ENCODE results near the gene TMPO. TPM values are rescaled to one million over a fixed set of nuclear protein-coding genes. Genes with fewer than 3 reads are reported as not detected.

Gene TMPO
- total RNA-seq, 1 experiment from 2014 or later = 212 TPM

DNA sequence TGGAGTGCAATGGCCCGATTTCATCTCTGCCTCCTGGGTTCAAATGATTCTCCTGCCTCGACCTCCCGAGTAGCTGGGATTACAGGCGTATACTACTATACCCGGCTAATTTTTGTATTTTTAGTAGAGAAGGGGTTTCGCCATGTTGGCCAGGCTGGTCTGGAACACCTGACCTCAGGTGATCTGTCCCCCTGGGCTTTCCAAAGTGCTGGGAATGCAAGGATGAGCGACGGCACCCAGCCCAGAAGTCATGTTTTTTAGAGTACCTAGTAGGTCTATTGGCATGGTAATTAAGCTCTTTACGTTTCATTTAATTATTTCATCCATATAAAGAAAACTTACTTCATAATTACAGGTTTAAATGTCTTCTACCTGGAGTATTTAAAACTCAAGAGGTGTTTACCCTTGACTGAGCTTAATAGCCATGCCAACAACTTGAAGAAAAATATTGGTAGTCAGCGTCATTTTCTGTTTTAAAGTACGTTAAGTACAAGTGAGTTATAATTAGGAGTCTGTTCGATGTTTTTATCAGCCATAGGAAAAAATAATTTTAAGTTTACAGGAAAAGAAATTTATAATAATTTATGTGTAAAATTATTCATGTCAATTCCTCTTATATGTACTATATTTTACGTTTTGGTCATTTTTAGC is 4.0 kb downstream of the TMPO start:
- no peaks in the 10 kb centered on the region for H3K27me3 Mint-ChIP-seq (ENCODE audit: insufficient read depth, unreplicated experiment)
- POLR2A ChIA-PET = no interaction called here
- no peaks in the 10 kb centered on the region for H3K9me3 Mint-ChIP-seq (ENCODE audit: unreplicated experiment)
- H3K27ac Mint-ChIP-seq (ENCODE audit: unreplicated experiment) = no peak overlapping the region
- intact Hi-C loops (cut with micrococcal nuclease; ENCODE audit: unreplicated experiment) = no loop called here
- peaks cover 3% of the 10 kb centered on the region; the same call in 1 of the 2 replicates for H3K4me1 ChIP-seq
- DNase-seq = no peak
- no peaks in the 10 kb centered on the region for H3K36me3 ChIP-seq (ENCODE audit: control insufficient read depth, insufficient read depth, low read length)
- peaks cover 92% of the 10 kb centered on the region for H3K36me3 Mint-ChIP-seq (ENCODE audit: insufficient read depth, unreplicated experiment)
- H3K4me3 ChIP-seq (ENCODE audit: low read depth, low read length) = no peak overlapping the region
- CTCF ChIA-PET = no interaction called here
- no peak for TF ChIP-seq CTCF (IDR thresholded peaks at IDR 0.05; ENCODE audit: insufficient read depth in 1 of 2, low read depth in 1 of 2, low read length in 1 of 2, severe bottlenecking in 1 of 2, unreplicated experiment in 1 of 2)
- no peaks in the 10 kb centered on the region for H3K4me1 Mint-ChIP-seq (ENCODE audit: low read depth, unreplicated experiment)
- H3K9me3 ChIP-seq = no peaks in the 10 kb centered on the region
- H3K4me3 Mint-ChIP-seq (ENCODE audit: unreplicated experiment) = peak overlapping the region; percentile 24
- no TSS peak for BruUV-seq (replicated peaks)
- no peaks in the 10 kb centered on the region for H3K27me3 ChIP-seq (replicated peaks; ENCODE audit: control insufficient read depth, insufficient read depth, low read length)

DNA sequence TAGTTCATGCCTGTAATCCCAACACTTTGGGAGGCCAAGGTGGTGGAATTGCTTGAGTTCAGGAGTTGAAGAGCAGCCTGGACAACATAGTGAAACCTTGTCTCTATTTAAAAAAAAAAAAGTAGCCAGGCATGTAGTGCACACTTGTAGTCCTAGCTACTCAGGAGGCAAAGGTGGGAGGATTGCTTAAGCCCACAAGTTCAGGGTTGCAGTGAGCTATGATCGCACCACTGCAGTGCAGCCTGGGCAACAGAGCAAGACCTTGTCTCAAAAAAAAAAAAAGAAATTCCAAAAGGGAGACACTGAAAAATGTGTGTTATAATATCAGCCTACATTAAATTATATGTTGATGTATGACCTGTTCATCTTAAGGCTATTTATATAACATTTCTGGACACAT is 14.7 kb downstream of the TMPO start:
- Histone ChIP-seq H3K4me3 (ENCODE audit: low read depth, low read length) (no peak overlapping the region), H3K36me3 (ENCODE audit: control insufficient read depth, insufficient read depth, low read length) (peaks cover 2% of the 10 kb centered on the region), H3K4me1 (peaks cover 19% of the 10 kb centered on the region), H3K9me3 (no peaks in the 10 kb centered on the region), H3K27me3 (replicated peaks; ENCODE audit: control insufficient read depth, insufficient read depth, low read length) (no peaks in the 10 kb centered on the region)
- Mint-ChIP-seq H3K27me3 (ENCODE audit: insufficient read depth, unreplicated experiment) (no peaks in the 10 kb centered on the region), H3K36me3 (ENCODE audit: insufficient read depth, unreplicated experiment) (peaks cover 94% of the 10 kb centered on the region), H3K4me3 (ENCODE audit: unreplicated experiment) (no peak overlapping the region), H3K9me3 (ENCODE audit: unreplicated experiment) (no peaks in the 10 kb centered on the region), H3K27ac (ENCODE audit: unreplicated experiment) (no peak overlapping the region), H3K4me1 (ENCODE audit: low read depth, unreplicated experiment) (peaks cover 4% of the 10 kb centered on the region)
- no peak for TF ChIP-seq CTCF (IDR thresholded peaks at IDR 0.05; ENCODE audit: insufficient read depth in 1 of 2, low read depth in 1 of 2, low read length in 1 of 2, severe bottlenecking in 1 of 2, unreplicated experiment in 1 of 2)
- no TSS peak for BruUV-seq (replicated peaks)
- intact Hi-C loops (cut with micrococcal nuclease; ENCODE audit: unreplicated experiment) = loop anchor here (5.0 kb wide), 1 partner anchor 122 kb away; no protein-coding TSS in a partner anchor
- POLR2A ChIA-PET = no interaction called here
- CTCF ChIA-PET = no interaction called here
- no peak for DNase-seq

DNA sequence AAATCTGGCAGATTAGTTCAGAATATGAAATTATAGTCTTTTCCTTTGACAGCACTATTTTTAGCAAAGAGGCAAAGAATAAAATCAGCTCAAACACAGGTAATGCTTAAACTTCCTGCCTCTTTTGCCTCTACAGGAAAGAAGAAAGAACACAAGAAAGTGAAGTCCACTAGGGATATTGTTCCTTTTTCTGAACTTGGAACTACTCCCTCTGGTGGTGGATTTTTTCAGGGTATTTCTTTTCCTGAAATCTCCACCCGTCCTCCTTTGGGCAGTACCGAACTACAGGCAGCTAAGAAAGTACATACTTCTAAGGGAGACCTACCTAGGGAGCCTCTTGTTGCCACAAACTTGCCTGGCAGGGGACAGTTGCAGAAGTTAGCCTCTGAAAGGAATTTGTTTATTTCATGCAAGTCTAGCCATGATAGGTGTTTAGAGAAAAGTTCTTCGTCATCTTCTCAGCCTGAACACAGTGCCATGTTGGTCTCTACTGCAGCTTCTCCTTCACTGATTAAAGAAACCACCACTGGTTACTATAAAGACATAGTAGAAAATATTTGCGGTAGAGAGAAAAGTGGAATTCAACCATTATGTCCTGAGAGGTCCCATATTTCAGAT is 17.4 kb downstream of the TMPO start:
- intact Hi-C loops (cut with micrococcal nuclease; ENCODE audit: unreplicated experiment) = loop anchor here (1.0 to 5.0 kb wide), 4 partner anchors 41 to 120 kb away; no protein-coding TSS in a partner anchor
- H3K27me3 ChIP-seq (replicated peaks; ENCODE audit: control insufficient read depth, insufficient read depth, low read length) = no peaks in the 10 kb centered on the region
- ChIA-PET POLR2A (interaction anchor here (0.6 kb wide), 1 partner anchor 45 kb away, joined by 3 read pairs; no protein-coding TSS in a partner anchor), CTCF (interaction anchor here (0.6 to 1.8 kb wide), 3 partner anchors 32 to 108 kb away, joined by 3 to 11 read pairs (median 3); no protein-coding TSS in a partner anchor)
- no peaks in the 10 kb centered on the region for H3K9me3 ChIP-seq
- H3K27ac Mint-ChIP-seq (ENCODE audit: unreplicated experiment) = peak overlapping the region; percentile 69
- no peaks in the 10 kb centered on the region for H3K9me3 Mint-ChIP-seq (ENCODE audit: unreplicated experiment)
- H3K36me3 Mint-ChIP-seq (ENCODE audit: insufficient read depth, unreplicated experiment) = peaks cover 97% of the 10 kb centered on the region
- H3K36me3 ChIP-seq (ENCODE audit: control insufficient read depth, insufficient read depth, low read length) = peaks cover 2% of the 10 kb centered on the region
- H3K27me3 Mint-ChIP-seq (ENCODE audit: insufficient read depth, unreplicated experiment) = no peaks in the 10 kb centered on the region
- no peak overlapping the region for H3K4me3 Mint-ChIP-seq (ENCODE audit: unreplicated experiment)
- no peak overlapping the region for H3K4me3 ChIP-seq (ENCODE audit: low read depth, low read length)
- DNase-seq = peak in 1 of 2 experiments; percentile 77
- no TSS peak for BruUV-seq (replicated peaks)
- peaks cover 4% of the 10 kb centered on the region for H3K4me1 Mint-ChIP-seq (ENCODE audit: low read depth, unreplicated experiment)
- peaks cover 19% of the 10 kb centered on the region for H3K4me1 ChIP-seq
- peak; percentile 62 to 75 for TF ChIP-seq CTCF (IDR thresholded peaks at IDR 0.05; ENCODE audit: insufficient read depth in 1 of 2, low read depth in 1 of 2, low read length in 1 of 2, severe bottlenecking in 1 of 2, unreplicated experiment in 1 of 2)
